ENCODE results near the gene SVOPL.
"Not testable (repeated sequence)": the region's sequence is repeated elsewhere in the genome, so short reads cannot be mapped to it uniquely, and the experiment has no call there.

SVOPL gene, protein sequence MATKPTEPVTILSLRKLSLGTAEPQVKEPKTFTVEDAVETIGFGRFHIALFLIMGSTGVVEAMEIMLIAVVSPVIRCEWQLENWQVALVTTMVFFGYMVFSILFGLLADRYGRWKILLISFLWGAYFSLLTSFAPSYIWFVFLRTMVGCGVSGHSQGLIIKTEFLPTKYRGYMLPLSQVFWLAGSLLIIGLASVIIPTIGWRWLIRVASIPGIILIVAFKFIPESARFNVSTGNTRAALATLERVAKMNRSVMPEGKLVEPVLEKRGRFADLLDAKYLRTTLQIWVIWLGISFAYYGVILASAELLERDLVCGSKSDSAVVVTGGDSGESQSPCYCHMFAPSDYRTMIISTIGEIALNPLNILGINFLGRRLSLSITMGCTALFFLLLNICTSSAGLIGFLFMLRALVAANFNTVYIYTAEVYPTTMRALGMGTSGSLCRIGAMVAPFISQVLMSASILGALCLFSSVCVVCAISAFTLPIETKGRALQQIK

DNA sequence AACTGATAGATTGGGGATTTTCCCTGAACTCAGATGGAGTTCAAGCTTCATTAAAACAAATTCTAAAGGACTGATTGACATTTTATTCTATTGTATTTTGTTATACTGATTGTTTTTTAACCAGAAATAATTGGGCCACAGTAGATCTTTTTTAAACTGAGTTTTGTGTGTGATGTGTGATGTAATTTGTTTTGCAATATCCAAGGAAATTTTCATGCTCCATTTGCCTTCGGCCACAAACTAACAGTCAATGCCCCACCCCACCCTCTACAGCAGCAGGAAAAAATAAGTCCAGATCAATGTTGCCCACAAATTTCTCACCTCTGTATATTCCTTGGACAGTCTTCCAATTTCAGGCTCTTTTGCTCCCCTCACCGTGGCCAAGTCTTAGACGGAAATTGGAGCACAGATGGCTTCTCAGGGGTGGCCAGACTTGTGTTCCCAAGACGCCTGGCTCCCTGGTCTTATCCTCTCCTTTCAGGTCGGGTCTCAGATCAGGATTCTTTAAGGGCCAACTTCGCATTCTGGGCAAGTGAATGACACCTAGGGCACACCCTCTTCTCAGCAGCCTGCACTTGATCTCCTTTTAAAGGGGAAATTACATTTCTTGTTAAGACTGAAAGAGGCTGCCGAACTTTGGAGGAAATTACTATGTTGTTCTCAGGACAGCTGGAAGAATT lies at the start of gene SVOPL:
Gene SVOPL (minus strand): TSS at position 506 of the 680 bp plus-strand sequence. CDS start 22,317 bp downstream, outside the sequence.
- no peak for DNase-seq (ENCODE audit: low spot score)

DNA sequence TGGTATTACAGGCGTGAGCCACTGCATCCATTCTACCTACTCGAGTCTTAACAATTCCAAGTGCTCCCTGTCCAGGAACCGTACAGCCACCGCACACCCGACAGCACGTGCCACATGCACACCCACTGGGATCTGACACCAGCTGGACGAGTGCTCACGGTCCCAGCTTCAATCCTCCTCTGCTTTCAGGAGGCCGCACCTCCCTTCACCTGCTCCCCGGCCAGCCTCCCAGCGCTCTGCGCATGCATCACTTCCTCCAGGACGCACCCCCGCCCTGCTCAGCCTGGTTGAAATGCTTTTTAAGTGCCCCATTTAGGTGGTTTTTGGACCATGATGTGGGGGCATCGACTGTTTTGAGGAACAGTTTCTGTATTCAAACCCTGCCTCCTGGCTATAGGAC lies 49.3 kb upstream of the SVOPL start:
- no peak for DNase-seq (ENCODE audit: low spot score)

DNA sequence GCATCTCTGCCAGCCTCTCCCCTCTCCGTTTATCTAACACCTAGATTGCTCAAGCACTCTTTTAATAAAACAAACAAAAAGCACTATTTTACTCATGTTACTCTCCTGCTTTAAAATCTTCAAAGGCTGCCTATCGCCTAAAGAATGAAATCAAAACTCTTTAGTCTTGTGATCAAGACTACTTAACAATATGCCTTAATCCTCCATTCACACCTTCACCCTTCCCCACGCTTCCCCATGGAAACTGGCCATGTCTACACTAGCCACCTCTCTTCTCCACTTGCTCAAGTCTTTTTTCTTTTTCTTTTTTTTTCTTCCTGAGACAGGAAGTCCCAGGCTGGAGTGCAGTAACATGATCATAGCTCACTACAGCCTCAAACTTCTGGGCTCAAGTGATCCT lies 48.8 kb upstream of the SVOPL start:
- no peak for DNase-seq (ENCODE audit: low spot score)

GRCh38 chr7:138748666-138749065 lies 47.5 kb upstream of the SVOPL start:
- no peak for DNase-seq (ENCODE audit: low spot score)

DNA sequence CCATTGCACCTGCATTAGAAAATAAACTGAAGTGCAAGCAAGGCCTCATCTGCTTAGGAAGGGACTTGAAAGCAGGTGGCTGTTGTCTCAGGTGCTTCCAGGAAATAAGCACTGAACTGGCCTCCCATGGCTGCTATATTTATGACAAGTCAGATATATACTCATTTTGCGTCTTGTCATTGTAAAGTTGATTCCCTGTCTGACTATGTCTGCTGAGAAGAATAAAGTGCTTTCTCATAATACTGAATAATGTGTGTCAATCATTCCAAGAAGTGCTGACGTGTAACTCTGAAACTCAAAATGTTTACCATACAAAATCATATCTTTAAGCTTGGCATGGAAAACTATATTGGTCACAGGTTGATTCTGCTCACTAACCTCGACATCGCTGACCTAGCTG lies 44.9 kb upstream of the SVOPL start:
- no peak for DNase-seq (ENCODE audit: low spot score)

- DNase-seq (ENCODE audit: low spot score): no peak
Observed at GRCh38 chr7:138745189-138745588, 44.0 kb upstream of the SVOPL start.

DNA sequence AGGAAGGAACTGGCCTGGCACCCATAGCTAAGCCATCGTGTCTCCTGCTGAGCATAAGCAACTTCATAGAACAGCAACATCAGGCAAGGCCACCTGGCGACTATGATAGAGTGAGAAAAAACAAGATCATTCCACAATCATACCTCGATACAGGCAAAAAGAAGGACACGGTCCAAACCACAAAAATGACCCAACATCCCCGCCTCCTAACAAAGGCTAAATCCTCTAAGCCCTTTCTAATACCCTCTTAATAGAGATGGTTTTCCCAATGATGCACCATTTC lies 40.2 kb upstream of the SVOPL start:
- DNase-seq (ENCODE audit: low spot score): no peak

- no peak for DNase-seq (ENCODE audit: low spot score)
Observed at GRCh38 chr7:138739859-138740258, 38.7 kb upstream of the SVOPL start.

DNA sequence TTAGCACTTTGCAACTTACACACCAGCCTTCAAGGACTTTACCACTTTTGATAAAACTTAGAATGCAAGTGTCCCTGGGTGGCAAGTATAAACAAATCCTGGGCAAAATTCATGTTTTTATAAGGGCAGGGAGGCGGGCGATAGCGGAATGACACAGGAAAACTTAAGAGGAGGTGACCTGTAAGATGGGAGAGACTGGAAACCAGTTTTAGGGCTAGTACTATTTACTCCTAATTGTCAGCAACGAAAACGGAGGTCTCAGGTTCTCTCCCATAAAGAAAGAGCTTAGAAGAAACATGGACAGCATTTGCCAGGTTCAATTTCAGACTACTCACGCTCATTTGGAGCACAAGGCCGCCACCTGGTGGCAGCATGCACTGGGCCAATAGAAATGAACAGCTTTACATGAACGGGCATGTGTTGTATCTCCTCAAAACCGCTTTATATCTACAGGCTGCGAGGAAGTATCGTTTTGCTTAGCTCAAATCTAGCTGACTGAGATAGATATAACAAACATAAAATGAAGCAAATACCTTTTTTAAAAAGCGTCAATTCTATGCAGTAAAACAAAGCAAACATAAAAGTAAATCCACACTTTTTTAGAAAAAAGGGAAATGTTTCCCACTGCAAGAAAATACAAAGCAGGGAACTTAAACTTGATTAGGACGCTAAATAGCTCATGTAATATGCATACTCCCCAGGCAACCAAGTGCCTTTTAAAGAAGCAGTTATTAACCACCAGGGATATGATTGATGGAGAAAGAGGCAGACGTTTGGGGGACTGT lies 37.6 kb upstream of the SVOPL start:
- peak; percentile 75 for DNase-seq (ENCODE audit: low spot score)

DNA sequence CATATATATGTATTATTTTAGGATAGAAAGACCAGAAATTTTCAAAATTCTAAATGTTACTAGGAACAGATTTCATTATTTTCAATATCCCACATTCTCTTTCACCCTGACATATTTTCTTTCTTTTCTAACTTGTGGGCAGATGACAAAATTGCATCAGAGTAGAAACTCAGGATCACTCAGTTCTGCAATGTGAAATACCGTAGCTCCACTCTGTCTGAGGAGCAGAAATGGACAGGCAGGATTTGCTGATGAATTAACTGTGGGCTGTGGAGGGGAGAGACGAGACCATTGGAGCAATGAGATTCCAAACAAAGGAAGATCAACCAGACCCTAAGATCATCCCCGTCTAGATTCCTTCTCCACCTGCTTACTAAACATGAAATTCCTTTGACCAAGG lies 37.0 kb upstream of the SVOPL start:
- no peak for DNase-seq (ENCODE audit: low spot score)

DNA sequence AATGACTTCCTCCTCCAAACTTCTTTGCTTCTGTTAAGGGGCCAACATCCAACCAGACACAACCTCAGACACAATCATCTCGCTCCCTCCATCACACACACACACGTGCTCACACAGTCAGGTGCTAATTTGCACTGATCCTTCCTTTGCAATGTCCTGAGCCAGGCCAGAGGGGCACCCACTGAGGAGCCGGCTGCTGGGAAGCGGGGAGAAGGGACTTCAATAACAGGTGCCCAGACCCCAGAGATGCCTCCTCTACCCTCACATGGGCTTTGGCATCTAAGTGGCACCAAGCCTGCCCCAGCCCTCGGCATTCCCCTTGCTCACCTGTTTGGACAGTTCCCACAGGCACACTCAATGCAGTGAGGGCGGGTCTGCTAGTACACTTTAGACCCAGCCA lies 34.2 kb upstream of the SVOPL start:
- DNase-seq (ENCODE audit: low spot score): no peak

- not testable (repeated sequence) for DNase-seq (ENCODE audit: low spot score)
Observed at GRCh38 chr7:138731733-138732132, 30.6 kb upstream of the SVOPL start.

- no peak for DNase-seq (ENCODE audit: low spot score)
Observed at GRCh38 chr7:138729444-138729843, 28.3 kb upstream of the SVOPL start.

GRCh38 chr7:138727336-138728099 lies 26.4 kb upstream of the SVOPL start:
- DNase-seq (ENCODE audit: low spot score): no peak

DNA sequence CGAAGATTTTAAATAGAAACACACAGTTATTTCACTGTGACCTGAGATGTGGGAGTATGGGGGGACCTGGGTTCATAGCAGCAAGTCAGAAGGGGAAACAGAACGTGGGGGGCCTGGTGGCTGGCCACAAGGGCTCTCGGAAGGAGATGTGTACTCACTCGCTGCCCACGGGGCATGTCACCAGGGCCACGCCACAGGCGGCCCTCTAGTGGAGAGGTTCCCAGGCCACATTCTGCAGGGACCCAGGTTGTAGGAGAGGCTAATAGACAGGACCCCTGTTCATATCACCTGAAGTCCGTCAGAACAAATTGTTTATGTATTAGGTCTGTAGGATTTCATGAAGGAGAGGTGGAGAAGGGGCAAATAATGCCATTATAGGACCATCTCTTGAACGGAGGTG lies 25.1 kb upstream of the SVOPL start:
- DNase-seq (ENCODE audit: low spot score): no peak

DNA sequence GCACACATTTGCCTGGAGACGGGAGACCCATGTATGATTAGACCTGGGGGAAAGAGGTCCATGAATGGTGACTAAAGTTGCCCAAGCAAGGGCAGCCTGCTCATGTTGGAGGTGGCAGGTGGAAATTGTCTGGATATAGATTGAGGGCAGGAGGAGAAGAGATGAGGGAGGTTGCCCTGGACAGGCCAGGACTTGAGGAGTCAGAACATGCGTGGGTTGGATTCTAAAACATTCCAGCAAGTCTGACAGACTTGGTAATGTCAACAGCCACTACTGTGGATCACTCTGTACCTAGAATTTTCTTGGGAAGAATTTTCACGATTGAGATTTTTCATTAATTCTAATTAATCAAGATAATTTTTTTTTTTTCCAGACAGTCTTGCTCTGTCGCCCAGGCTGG lies 19.1 kb upstream of the SVOPL start:
- DNase-seq (ENCODE audit: low spot score): no peak

GRCh38 chr7:138716889-138717288 lies 15.7 kb upstream of the SVOPL start:
- no peak for DNase-seq (ENCODE audit: low spot score)

- DNase-seq (ENCODE audit: low spot score): no peak
Observed at GRCh38 chr7:138713191-138713590, 12.0 kb upstream of the SVOPL start.

DNA sequence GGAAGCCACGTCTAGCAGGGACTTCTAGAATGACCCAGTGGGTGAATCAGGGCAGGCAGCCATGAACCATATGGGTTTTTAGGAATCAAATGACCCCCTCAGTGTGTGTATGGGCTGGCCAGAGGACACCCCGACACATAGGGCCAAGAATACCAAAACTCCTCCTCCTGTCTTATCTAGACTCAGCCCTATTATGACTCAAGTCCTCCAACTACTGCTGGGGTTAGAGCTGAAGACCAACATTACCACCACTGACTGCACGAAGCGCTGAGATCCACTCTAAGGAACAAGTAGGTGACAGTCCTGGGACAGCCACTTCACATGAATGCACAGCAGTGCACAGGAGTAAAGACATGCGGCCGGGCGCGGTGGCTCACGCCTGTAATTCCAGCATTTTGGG lies 11.5 kb upstream of the SVOPL start:
- DNase-seq (ENCODE audit: low spot score): no peak

DNA sequence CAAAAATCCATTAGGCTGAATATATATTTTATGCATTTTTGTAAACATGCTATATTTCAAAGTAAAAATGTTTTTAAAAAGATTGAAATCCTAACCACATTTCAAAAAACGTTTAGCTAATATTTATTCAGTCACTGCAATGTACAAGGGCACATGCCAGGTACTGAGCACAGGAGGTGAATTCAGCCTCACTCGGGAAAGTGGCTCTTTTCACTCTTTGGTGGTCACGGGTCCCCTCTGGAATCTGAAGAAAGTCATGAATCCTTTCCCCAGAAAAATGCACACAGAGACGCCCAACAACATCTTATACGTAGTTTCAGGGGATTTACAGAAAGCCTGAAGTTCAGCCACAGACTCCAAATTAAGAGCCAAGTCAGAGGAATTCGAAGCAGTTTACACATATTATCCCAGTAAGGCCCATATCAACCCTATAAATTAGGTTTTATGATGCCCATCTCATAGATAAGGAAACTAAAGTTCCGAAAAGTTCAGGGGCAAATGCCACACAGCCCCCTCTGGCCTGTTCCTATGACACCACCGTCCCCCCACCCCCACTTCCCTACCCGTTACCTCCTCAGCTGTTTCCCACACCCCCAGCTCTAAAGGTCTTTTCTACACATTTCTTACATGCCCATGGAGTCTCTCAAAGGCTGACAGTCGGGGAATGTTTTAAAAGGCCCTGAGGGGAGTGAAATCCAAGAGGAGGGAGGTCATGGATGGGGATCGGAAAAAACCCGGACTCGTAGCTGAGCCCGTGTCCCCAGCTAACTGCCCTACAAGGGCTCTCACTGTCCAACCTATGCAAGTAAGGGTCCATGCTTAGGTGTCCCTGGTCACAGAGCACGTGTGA lies 9.6 kb upstream of the SVOPL start:
- no peak for DNase-seq (ENCODE audit: low spot score)

- DNase-seq (ENCODE audit: low spot score): no peak
Observed at GRCh38 chr7:138705167-138705566, 4.0 kb upstream of the SVOPL start.
